Colon (tissue), 2 donors: Measurements from ENCODE around the gene MYH13.

Experiments used
- FAIRE-seq: peaks from 2 replicates; lab custom pipeline; 2012; peaks lifted over from hg19 to GRCh38; lab: Jason Lieb, UNC
- donor health status: control.
- donor health status: control.

Gene MYH13

GRCh38 chr17:10372906-10373305 lies at the start of gene MYH13:
MYH13 (minus strand) TSS chr17:10373006; CDS start chr17:10364530, 8,476 bp downstream.
- FAIRE-seq: no peak

GRCh38 chr17:10421900-10422542 lies 49.2 kb upstream of the MYH13 start, which contains the start of gene MYH8:
MYH8 (minus strand) TSS chr17:10421950; CDS start chr17:10420227, 1,723 bp downstream.
- FAIRE-seq: no peak

- FAIRE-seq: no peak
These were observed 48.4 kb upstream of the MYH13 start for GRCh38 chr17:10421211-10421610.

- FAIRE-seq: no peak
These were observed 48.0 kb upstream of the MYH13 start for GRCh38 chr17:10420811-10421210.

- no peak for FAIRE-seq
These were observed 44.6 kb upstream of the MYH13 start for GRCh38 chr17:10417431-10417830.

- FAIRE-seq: no peak
These were observed 42.4 kb upstream of the MYH13 start for GRCh38 chr17:10415161-10415560.

- no peak for FAIRE-seq
These were observed 30.8 kb upstream of the MYH13 start for GRCh38 chr17:10403589-10403988.

- FAIRE-seq: no peak
These were observed 25.5 kb upstream of the MYH13 start for GRCh38 chr17:10398352-10398751.

- no peak for FAIRE-seq
These were observed 23.8 kb upstream of the MYH13 start for GRCh38 chr17:10396524-10397163.

- no peak for FAIRE-seq
These were observed 21.5 kb upstream of the MYH13 start for GRCh38 chr17:10394201-10394887.

- FAIRE-seq: no peak
These were observed 20.1 kb upstream of the MYH13 start for GRCh38 chr17:10392880-10393279.

GRCh38 chr17:10385871-10386270 lies 13.1 kb upstream of the MYH13 start:
- no peak for FAIRE-seq

- no peak for FAIRE-seq
These were observed 11.4 kb upstream of the MYH13 start for GRCh38 chr17:10384175-10384574.

- FAIRE-seq: no peak
These were observed 8.0 kb upstream of the MYH13 start for GRCh38 chr17:10380631-10381408.

GRCh38 chr17:10370016-10370608 lies 2.7 kb downstream of the MYH13 start:
- no peak for FAIRE-seq

- no peak for FAIRE-seq
These were observed 3.6 kb downstream of the MYH13 start for GRCh38 chr17:10369239-10369638.

- FAIRE-seq: no peak
These were observed 4.2 kb downstream of the MYH13 start for GRCh38 chr17:10368561-10368960.

- FAIRE-seq: no peak
These were observed 12.2 kb downstream of the MYH13 start for GRCh38 chr17:10360578-10360977.

GRCh38 chr17:10357768-10358167 lies 15.0 kb downstream of the MYH13 start:
- FAIRE-seq: no peak

- FAIRE-seq: no peak
These were observed 18.2 kb downstream of the MYH13 start for GRCh38 chr17:10354651-10355050.

GRCh38 chr17:10352893-10353292 lies 19.9 kb downstream of the MYH13 start:
- FAIRE-seq: no peak

- no peak for FAIRE-seq
These were observed 23.4 kb downstream of the MYH13 start for GRCh38 chr17:10349403-10349802.
